GM23248 (cell line): Measurements from ENCODE around the gene KDM2A. TPM values are rescaled to one million over a fixed set of nuclear protein-coding genes. Genes with fewer than 3 reads are reported as not detected.

Experiments used
- DNase-seq: peaks from one replicate; pipeline ENCODE4 v3.0.0-alpha.2; 2015
- H2AFZ ChIP-seq: fragments of 200-600 bp; sonication (generic); 2 replicates; pipeline ENCODE4 v1.6.1; 2016; ENCODE audit warnings: antibody characterized with exemption
- H3F3A ChIP-seq: fragments of 200-600 bp; sonication (generic); 2 replicates; pipeline ENCODE4 v1.6.1; 2016; ENCODE audit warnings: mild to moderate bottlenecking, antibody characterized with exemption, mixed run types; ENCODE audit not compliant: insufficient read depth
- H3K27ac ChIP-seq: fragments of 200-600 bp; sonication (generic); 2 replicates; pipeline ENCODE4 v1.5.1; 2016; ENCODE audit warnings: mild to moderate bottlenecking
- H3K27me3 ChIP-seq: fragments of 200-600 bp; sonication (generic); replicated peaks from 2 replicates; pipeline ENCODE4 v1.6.1; 2016; ENCODE audit warnings: mild to moderate bottlenecking; ENCODE audit not compliant: insufficient read depth
- H3K36me3 ChIP-seq: fragments of 200-600 bp; sonication (generic); 2 replicates; pipeline ENCODE4 v1.6.1; 2016; ENCODE audit warnings: low read depth, mild to moderate bottlenecking
- H3K4me1 ChIP-seq: fragments of 200-600 bp; sonication (generic); 2 replicates; pipeline ENCODE4 v1.6.1; 2016; ENCODE audit warnings: mild to moderate bottlenecking; ENCODE audit not compliant: insufficient read depth
- H3K4me2 ChIP-seq: fragments of 200-600 bp; sonication (generic); one replicate; pipeline ENCODE4 v1.6.1; 2016; ENCODE audit warnings: mild to moderate bottlenecking; ENCODE audit not compliant: unreplicated experiment
- H3K4me3 ChIP-seq: fragments of 200-600 bp; sonication (generic); 2 replicates; pipeline ENCODE4 v1.5.1; 2016; ENCODE audit warnings: mild to moderate bottlenecking
- H3K79me2 ChIP-seq: fragments of 200-600 bp; sonication (generic); 2 replicates; pipeline ENCODE4 v1.6.1; 2016; ENCODE audit warnings: mild to moderate bottlenecking; ENCODE audit not compliant: insufficient read depth
- H3K9ac ChIP-seq: fragments of 200-600 bp; sonication (generic); 2 replicates; pipeline ENCODE4 v1.6.1; 2016; ENCODE audit warnings: mild to moderate bottlenecking
- H3K9me2 ChIP-seq: fragments of 200-600 bp; sonication (generic); 2 replicates; pipeline ENCODE4 v1.6.1; 2016; ENCODE audit warnings: mixed run types, mild to moderate bottlenecking, moderate library complexity; ENCODE audit not compliant: insufficient read depth
- H3K9me3 ChIP-seq: fragments of 200-600 bp; sonication (generic); one replicate; pipeline ENCODE4 v1.6.1; 2017; ENCODE audit warnings: low read depth
- H4K20me1 ChIP-seq: fragments of 200-600 bp; sonication (generic); 2 replicates; pipeline ENCODE4 v1.6.0; 2016; ENCODE audit not compliant: insufficient read depth
- EZH2 ChIP-seq: fragments of 200-600 bp; sonication (generic); IDR thresholded peaks from 2 replicates; pipeline ENCODE4 v1.6.1; 2018; ENCODE audit warnings: antibody characterized with exemption, mild to moderate bottlenecking; ENCODE audit not compliant: insufficient read depth, poor library complexity, severe bottlenecking
- EZH2phosphoT487 ChIP-seq: fragments of 200-600 bp; sonication (generic); IDR thresholded peaks from 2 replicates; pipeline ENCODE4 v1.6.1; 2018; ENCODE audit warnings: antibody characterized with exemption, moderate library complexity, mild to moderate bottlenecking, low read depth; ENCODE audit not compliant: insufficient read depth
- WGBS, 2 experiments: methylation state at CpG; one replicate each; pipeline ENCODE4 v1.1.6; 2015 to 2017; ENCODE audit warnings: low lambda C conversion rate in 2 of 2, low coverage in 1 of 2; ENCODE audit errors: missing lambda C conversion rate in 2 of 2; 5-methylcytosine and 5-hydroxymethylcytosine counted together
- in situ Hi-C: fragments of 300-500 bp; cut with MboI; formaldehyde crosslinking; loops from 2 replicates; pipeline ENCODE4 v1.15.0; 2020
- polyA plus RNA-seq: library from polyadenylated mRNA; unstranded; fragments of >200 nt; fragmentation: Nextera tagmentation; extraction: Ambion mirVana; gene quantifications from 2 replicates; pipeline ENCODE4 v1.2.1, GENCODE V29; 2016
- total RNA-seq: library from RNA; depleted of rRNA; stranded (reverse); fragments of >200 nt; shearing (Covaris generic); gene quantifications from 2 replicates; pipeline ENCODE4 v1.2.3, GENCODE V29; 2014

KDM2A gene
- total and polyA plus RNA-seq, 2 experiments from 2014 or later: 12.1 to 34.4 TPM

GRCh38 chr11:67153971-67154370, 34.9 kb downstream of the KDM2A start:
- Histone ChIP-seq H3K27ac (no peak overlapping the region), H3K9me2 (no peaks in the 10 kb centered on the region), H2AFZ (no peak overlapping the region), H3K9me3 (no peaks in the 10 kb centered on the region), H3K36me3 (peaks cover 9% of the 10 kb centered on the region; the same call in 1 of the 2 replicates), H3K27me3 (no peaks in the 10 kb centered on the region), H3K9ac (no peak overlapping the region), H3K4me2 (no peak overlapping the region), H3K4me3 (no peak overlapping the region), H3K4me1 (no peaks in the 10 kb centered on the region), H3F3A (peaks cover 12% of the 10 kb centered on the region), H3K79me2 (peaks cover 100% of the 10 kb centered on the region), H4K20me1 (peaks cover 29% of the 10 kb centered on the region)
- in situ Hi-C loops: no loop called here
- 84 to 89% methylated on average over 4 of the region's 4 CpGs for WGBS, 2 experiments
- TF ChIP-seq EZH2phosphoT487 (no peak), EZH2 (no peak)
- no peak for DNase-seq

GRCh38 chr11:67154726-67155125, 35.7 kb downstream of the KDM2A start:
- H3K9me3 ChIP-seq: no peaks in the 10 kb centered on the region
- no peak overlapping the region for H3K4me3 ChIP-seq
- H2AFZ ChIP-seq: no peak overlapping the region
- no peaks in the 10 kb centered on the region for H3K27me3 ChIP-seq
- H3K9me2 ChIP-seq: no peaks in the 10 kb centered on the region
- WGBS, 2 experiments: 94 to 98% methylated on average over 2 of the region's 2 CpGs
- H3K4me2 ChIP-seq: no peak overlapping the region
- H4K20me1 ChIP-seq: peaks cover 37% of the 10 kb centered on the region
- H3K4me1 ChIP-seq: no peaks in the 10 kb centered on the region
- no peak overlapping the region for H3K27ac ChIP-seq
- H3K79me2 ChIP-seq: peaks cover 100% of the 10 kb centered on the region
- in situ Hi-C loops: no loop called here
- TF ChIP-seq EZH2 (no peak), EZH2phosphoT487 (no peak)
- DNase-seq: no peak
- peaks cover 9% of the 10 kb centered on the region; the same call in 1 of the 2 replicates for H3K36me3 ChIP-seq
- H3F3A ChIP-seq: peaks cover 12% of the 10 kb centered on the region
- no peak overlapping the region for H3K9ac ChIP-seq

- Histone ChIP-seq H3K9me2 (no peaks in the 10 kb centered on the region), H3F3A (peaks cover 21% of the 10 kb centered on the region), H3K36me3 (no peaks in the 10 kb centered on the region; the same call in 1 of the 2 replicates), H3K4me1 (peaks cover 12% of the 10 kb centered on the region; the same call in 1 of the 2 replicates), H3K27me3 (no peaks in the 10 kb centered on the region), H3K4me2 (no peak overlapping the region), H2AFZ (no peak overlapping the region), H3K4me3 (no peak overlapping the region), H3K9ac (no peak overlapping the region), H3K27ac (no peak overlapping the region), H3K9me3 (no peaks in the 10 kb centered on the region), H3K79me2 (peaks cover 100% of the 10 kb centered on the region), H4K20me1 (peaks cover 47% of the 10 kb centered on the region)
- in situ Hi-C loops: no loop called here
- TF ChIP-seq EZH2phosphoT487: no peak
- TF ChIP-seq EZH2: no peak
- WGBS, 2 experiments: 93 to 100% methylated on average over 4 of the region's 4 CpGs
- DNase-seq: no peak
These were observed 38.6 kb downstream of the KDM2A start for GRCh38 chr11:67157691-67158090.

GRCh38 chr11:67158221-67158620, 39.2 kb downstream of the KDM2A start:
- no peak for DNase-seq
- H3K36me3 ChIP-seq: no peaks in the 10 kb centered on the region; the same call in 1 of the 2 replicates
- no peak overlapping the region for H3K4me3 ChIP-seq
- H2AFZ ChIP-seq: no peak overlapping the region
- H3K9me2 ChIP-seq: no peaks in the 10 kb centered on the region
- H3K4me2 ChIP-seq: no peak overlapping the region
- H4K20me1 ChIP-seq: peaks cover 47% of the 10 kb centered on the region
- 73 to 86% methylated on average over 2 of the region's 2 CpGs for WGBS, 2 experiments
- H3K27ac ChIP-seq: no peak overlapping the region
- peaks cover 21% of the 10 kb centered on the region for H3F3A ChIP-seq
- H3K9me3 ChIP-seq: no peaks in the 10 kb centered on the region
- H3K79me2 ChIP-seq: peaks cover 100% of the 10 kb centered on the region
- TF ChIP-seq EZH2phosphoT487 (no peak), EZH2 (no peak)
- in situ Hi-C loops: no loop called here
- peaks cover 12% of the 10 kb centered on the region; the same call in 1 of the 2 replicates for H3K4me1 ChIP-seq
- H3K9ac ChIP-seq: no peak overlapping the region
- no peaks in the 10 kb centered on the region for H3K27me3 ChIP-seq
